Coronary artery (tissue), 2 donors: ENCODE data around the gene SLC25A21.

Source experiments
- DNase-seq: peaks from one replicate; pipeline ENCODE4 v3.0.0-alpha.2; 2017; ENCODE audit warnings: low spot score
- H3K27ac ChIP-seq, 2 donors: fragments of 200-600 bp; sonication (generic); one replicate each; pipeline ENCODE4 v1.5.1; 2016 to 2019
- H3K4me3 ChIP-seq: fragments of 200-600 bp; sonication (generic); 2 replicates; pipeline ENCODE4 v1.5.1; 2016; ENCODE audit warnings: mild to moderate bottlenecking, moderate library complexity
- TF ChIP-seq, protein P1 (sequence below): fragments of 200-600 bp; sonication (generic); IDR thresholded peaks from one replicate; pipeline ENCODE4 v1.5.1; 2019; ENCODE audit warnings: antibody characterized with exemption

Gene SLC25A21

DNA sequence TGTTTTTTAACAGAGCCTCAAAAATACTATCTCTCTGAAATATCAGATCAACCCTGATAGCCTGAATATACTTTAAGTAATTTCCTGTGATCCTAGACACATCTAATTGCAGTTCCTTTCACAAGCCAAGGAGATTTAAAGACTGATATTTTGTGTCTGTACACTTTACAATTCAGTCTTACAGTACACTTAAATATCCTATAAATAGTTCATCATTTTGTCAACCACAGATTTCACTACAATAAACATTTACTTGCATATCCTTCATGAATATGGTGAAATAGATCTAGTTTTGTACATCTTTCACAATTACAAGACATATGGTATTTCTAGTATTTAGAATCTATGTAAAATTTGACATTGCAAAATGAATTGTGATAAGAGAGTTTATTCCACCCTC is 349.7 kb downstream of the SLC25A21 start:
- H3K4me3 ChIP-seq, result no peak overlapping the region
- no peak for DNase-seq
- TF ChIP-seq, protein P1, sequence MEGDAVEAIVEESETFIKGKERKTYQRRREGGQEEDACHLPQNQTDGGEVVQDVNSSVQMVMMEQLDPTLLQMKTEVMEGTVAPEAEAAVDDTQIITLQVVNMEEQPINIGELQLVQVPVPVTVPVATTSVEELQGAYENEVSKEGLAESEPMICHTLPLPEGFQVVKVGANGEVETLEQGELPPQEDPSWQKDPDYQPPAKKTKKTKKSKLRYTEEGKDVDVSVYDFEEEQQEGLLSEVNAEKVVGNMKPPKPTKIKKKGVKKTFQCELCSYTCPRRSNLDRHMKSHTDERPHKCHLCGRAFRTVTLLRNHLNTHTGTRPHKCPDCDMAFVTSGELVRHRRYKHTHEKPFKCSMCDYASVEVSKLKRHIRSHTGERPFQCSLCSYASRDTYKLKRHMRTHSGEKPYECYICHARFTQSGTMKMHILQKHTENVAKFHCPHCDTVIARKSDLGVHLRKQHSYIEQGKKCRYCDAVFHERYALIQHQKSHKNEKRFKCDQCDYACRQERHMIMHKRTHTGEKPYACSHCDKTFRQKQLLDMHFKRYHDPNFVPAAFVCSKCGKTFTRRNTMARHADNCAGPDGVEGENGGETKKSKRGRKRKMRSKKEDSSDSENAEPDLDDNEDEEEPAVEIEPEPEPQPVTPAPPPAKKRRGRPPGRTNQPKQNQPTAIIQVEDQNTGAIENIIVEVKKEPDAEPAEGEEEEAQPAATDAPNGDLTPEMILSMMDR, result no peak
- H3K27ac ChIP-seq, result no peak overlapping the region

DNA sequence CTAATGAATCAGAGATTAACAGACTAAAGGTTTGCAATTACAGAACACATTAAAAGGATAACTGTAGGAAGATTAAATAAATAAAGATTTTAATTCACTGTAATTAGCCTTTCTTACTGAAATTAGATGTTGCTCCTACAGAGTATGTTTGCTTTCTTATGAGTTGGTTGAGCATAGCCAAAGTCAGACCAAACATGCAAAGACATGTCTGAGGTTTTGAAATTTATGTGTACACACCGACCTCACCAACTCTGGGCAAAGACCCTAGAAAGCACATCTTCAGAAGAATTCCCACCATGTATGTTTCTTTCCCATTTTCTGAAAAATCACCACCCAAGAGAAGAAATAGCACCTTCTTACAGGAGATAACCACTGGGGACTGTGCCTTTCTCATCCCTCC is 351.5 kb downstream of the SLC25A21 start:
- Histone ChIP-seq H3K4me3 (no peak overlapping the region), H3K27ac (no peak overlapping the region)
- TF ChIP-seq, protein P1, result no peak
- DNase-seq, result no peak

DNA sequence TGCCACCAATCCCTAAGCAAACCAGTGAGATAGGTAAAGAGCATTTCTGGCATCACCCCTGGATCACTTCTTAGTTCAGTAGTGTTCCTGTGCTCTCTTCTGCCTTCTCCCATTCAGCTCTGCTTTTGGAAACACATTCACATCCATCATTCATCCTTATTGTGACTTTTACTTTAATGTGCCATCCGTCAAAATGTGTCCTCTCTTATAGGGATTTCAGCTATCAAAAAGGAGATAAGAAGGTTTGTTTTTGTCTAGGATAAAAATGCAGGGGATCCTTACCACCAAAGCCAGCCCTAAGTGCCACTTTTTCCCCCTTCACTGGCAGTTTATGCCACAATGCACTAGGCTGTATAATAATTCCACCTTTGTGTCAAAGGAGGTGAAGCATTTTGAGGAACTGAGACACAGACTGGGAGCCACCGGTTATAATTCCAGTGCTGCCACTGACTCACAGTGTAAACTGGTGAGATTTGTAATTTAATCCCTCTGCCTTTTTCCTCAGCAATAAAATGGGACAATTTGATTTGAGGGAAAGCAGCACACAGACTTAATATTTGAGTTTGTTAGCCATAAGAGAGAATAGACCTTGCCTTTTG is 352.2 kb downstream of the SLC25A21 start:
- TF ChIP-seq, protein P1, result no peak

DNA sequence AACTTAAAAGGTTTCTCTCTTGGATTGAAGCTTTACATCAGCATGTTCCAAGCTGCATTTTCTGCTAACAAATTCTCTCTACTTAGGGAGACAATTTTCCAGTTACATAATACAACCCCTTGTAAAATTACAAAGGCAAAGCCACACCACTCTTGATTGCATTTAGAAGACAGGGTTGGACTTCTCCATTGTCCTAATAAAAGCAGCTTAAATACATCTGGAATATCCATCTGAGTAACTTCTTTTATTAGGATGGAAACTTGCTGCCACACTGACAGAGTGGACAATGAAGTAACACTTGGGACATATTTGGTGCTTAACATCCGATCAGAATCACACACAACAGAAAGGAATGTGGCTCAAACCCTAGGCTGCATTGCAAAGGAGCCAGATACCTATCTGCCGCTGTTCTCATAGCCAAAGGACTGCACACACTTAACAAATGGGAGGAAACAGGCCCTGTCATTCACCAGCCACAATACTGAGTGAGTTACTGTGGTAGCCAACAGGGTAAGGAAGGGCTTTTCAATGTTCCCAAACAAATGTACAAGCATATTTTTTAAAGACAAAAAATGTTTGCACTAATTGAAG is 353.5 kb downstream of the SLC25A21 start:
- no peak for DNase-seq
- TF ChIP-seq, protein P1, result no peak
- Histone ChIP-seq H3K27ac (no peak overlapping the region), H3K4me3 (no peak overlapping the region)

More for the DNA sequence above, 352.2 kb downstream of the SLC25A21 start:
- no peak overlapping the region for H3K4me3 ChIP-seq
- no peak for DNase-seq
- no peak overlapping the region for H3K27ac ChIP-seq

DNA sequence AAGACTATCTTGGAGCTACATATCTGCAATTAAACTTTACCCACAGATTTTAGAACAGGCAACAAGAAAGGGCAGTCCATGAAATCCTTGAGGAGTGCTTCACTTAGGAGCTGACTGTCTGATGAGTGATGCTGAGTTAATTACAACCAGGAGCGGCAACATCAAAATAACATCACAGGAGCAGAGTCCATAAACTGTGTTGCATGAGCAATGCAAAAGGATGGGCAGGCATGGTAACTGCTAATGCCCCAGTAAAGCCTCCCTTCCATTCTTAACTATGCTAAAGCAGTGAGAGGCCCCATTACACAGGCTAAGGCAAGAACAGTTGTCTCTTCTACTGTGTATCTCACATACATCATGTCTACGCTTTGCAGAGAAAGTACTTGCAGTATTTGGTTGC is 354.2 kb downstream of the SLC25A21 start:
- TF ChIP-seq, protein P1, result no peak

DNA sequence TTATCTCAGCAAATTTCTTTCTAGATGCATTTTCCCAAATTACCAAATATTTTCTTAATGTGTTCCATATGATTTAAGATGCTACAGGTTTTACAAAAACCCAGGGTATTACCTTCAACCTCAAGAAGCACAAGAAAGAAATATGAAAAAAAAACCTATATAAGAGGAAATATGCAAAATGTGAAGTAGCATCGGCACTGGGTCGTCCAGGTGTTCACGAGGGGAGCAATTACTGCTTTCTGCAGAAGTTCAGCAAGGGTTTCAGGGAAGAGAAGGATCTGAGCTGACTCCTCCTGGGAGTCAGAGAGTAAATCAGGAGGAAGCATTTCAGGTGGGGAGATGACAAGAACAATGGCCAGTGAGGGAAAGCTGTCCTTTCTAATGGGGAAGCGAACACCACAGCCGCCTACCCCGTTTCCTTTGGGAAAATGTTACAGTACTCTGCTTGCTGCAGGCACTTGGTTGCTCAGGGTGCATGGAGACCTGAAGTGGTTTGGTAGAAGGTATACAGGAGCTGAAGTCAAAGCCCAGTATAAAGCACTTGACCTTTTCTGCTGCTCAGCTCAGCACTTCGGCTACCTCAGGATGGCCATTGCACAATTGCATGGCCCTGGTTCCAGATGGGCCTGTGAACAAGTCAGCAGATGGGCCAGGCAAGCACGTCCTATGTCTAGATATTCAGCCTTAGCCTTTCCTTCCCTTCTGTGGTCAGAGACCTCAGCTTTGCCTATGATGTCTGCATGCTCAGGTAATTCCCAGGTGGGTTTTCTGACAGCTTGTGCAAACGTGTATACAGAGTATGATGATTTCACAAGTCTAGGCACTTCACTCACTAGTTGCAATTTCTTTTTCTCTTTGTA is 355.1 kb downstream of the SLC25A21 start:
- no peak for DNase-seq
- H3K4me3 ChIP-seq, result no peak overlapping the region
- TF ChIP-seq, protein P1, result no peak
- no peak overlapping the region for H3K27ac ChIP-seq

More for the DNA sequence above, 354.2 kb downstream of the SLC25A21 start:
- no peak for DNase-seq
- H3K4me3 ChIP-seq, result no peak overlapping the region
- H3K27ac ChIP-seq, result no peak overlapping the region
